Central memory CD8-positive, alpha-beta T cell (primary cell): ENCODE measurements around the gene TMEM273.

ENCODE experiments used
- ATAC-seq: fragments of 150-1000 bp; cut with Tn5 transposase; replicated peaks from 2 replicates; pipeline ENCODE4 v1.10.0; 2022; ENCODE audit warnings: mild to moderate bottlenecking, moderate FRiP score, moderate number of reproducible peaks; ENCODE audit not compliant: poor library complexity, severe bottlenecking; ENCODE audit errors: extremely low read depth
- DNase-seq, 2 donors: peaks; one replicate each; pipeline ENCODE4 v3.0.0; 2021; ENCODE audit warnings: low spot score in 2 of 2
- H3K27ac Mint-ChIP-seq: one replicate; pipeline ENCODE4 v1.8.0; 2022; ENCODE audit warnings: low read depth, mild to moderate bottlenecking, moderate library complexity, mixed read lengths
- H3K27me3 Mint-ChIP-seq: one replicate; pipeline ENCODE4 v1.8.0; 2022; ENCODE audit warnings: mixed read lengths
- H3K36me3 Mint-ChIP-seq: one replicate; pipeline ENCODE4 v1.8.0; 2022; ENCODE audit warnings: mild to moderate bottlenecking, moderate library complexity, mixed read lengths; ENCODE audit not compliant: insufficient read depth
- H3K4me1 Mint-ChIP-seq: one replicate; pipeline ENCODE4 v1.8.0; 2022; ENCODE audit warnings: mixed read lengths
- H3K4me3 Mint-ChIP-seq: one replicate; pipeline ENCODE4 v1.8.0; 2022; ENCODE audit warnings: mild to moderate bottlenecking, moderate library complexity, mixed read lengths
- H3K9me3 Mint-ChIP-seq: one replicate; pipeline ENCODE4 v1.8.0; 2022; ENCODE audit warnings: mixed read lengths

TMEM273 gene

GRCh38 chr10:49109669-49110340 is 78.4 kb downstream of the TMEM273 start:
- H3K9me3 Mint-ChIP-seq = no peaks in the 10 kb centered on the region
- no peaks in the 10 kb centered on the region for H3K4me1 Mint-ChIP-seq
- peaks cover 27% of the 10 kb centered on the region for H3K27me3 Mint-ChIP-seq
- H3K36me3 Mint-ChIP-seq = no peaks in the 10 kb centered on the region
- H3K27ac Mint-ChIP-seq = no peak overlapping the region
- H3K4me3 Mint-ChIP-seq = no peak overlapping the region
- ATAC-seq (no peak), DNase-seq (no peak)

GRCh38 chr10:49108656-49109055 is 79.5 kb downstream of the TMEM273 start:
- Mint-ChIP-seq H3K27ac (no peak overlapping the region), H3K9me3 (no peaks in the 10 kb centered on the region), H3K4me3 (no peak overlapping the region), H3K27me3 (peaks cover 35% of the 10 kb centered on the region), H3K36me3 (no peaks in the 10 kb centered on the region), H3K4me1 (no peaks in the 10 kb centered on the region)
- DNase-seq (no peak), ATAC-seq (no peak)

DNA sequence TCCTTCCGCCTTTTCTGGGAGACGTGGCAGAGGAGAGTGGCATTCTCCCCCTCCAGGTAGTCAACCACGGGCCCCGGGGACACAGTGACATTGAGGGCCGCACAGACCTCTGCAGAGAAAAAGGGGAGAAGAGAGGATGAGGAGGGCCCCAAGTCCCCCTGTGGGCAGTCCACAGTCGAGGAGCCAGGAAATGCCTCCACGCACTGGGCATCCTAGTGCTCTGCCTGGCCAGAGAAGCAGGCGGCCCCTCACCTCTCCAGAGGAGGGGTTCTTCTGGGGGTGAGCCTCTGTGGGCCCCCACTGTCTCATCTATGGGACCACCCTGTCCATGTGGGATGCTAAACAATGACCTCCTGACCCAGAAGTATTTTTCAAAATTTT is 80.3 kb downstream of the TMEM273 start:
- Mint-ChIP-seq H3K36me3 (no peaks in the 10 kb centered on the region), H3K4me3 (no peak overlapping the region), H3K4me1 (no peaks in the 10 kb centered on the region), H3K27me3 (peaks cover 35% of the 10 kb centered on the region), H3K27ac (no peak overlapping the region), H3K9me3 (no peaks in the 10 kb centered on the region)
- no peak for ATAC-seq
- DNase-seq = no peak

DNA sequence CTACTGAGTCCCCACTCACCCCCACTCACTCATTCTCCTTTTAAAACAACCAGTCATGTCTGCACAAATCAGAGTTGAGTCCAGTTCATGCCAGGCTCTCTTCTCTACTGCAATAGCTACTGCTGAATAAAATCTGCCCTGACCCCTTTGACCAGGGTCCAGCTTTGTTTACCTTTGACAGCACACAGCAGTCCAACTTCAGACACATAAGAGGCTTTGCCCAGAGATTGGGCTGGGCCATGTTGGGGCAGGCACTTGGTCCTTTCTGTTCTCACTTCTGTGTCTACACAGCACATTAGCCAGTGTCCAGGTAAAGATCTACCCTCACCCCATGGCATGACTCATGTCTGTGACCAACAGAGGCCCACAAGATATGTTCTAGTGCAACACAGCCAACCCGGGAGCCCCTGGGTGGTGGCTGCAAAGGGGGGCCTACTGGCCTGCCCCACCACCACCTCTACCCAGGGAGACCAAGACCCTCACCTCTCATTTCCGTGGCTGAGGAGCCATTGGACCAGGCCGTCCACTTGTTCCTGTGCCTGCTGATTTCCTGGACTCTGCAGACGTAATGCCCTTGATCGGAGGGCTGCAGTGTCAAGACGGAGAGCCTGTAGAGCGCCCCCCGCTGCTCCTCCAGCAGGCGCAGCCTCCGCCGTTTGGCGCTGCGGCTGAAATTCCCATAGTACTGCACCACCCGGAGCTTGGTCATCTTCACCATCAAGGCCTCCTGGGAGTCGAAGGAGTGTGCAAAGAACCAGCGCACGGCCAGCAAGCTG is 80.9 kb downstream of the TMEM273 start:
- H3K9me3 Mint-ChIP-seq = no peaks in the 10 kb centered on the region
- peaks cover 37% of the 10 kb centered on the region for H3K27me3 Mint-ChIP-seq
- no peaks in the 10 kb centered on the region for H3K4me1 Mint-ChIP-seq
- ATAC-seq (no peak), DNase-seq (no peak)
- H3K36me3 Mint-ChIP-seq = no peaks in the 10 kb centered on the region
- no peak overlapping the region for H3K27ac Mint-ChIP-seq
- H3K4me3 Mint-ChIP-seq = no peak overlapping the region

DNA sequence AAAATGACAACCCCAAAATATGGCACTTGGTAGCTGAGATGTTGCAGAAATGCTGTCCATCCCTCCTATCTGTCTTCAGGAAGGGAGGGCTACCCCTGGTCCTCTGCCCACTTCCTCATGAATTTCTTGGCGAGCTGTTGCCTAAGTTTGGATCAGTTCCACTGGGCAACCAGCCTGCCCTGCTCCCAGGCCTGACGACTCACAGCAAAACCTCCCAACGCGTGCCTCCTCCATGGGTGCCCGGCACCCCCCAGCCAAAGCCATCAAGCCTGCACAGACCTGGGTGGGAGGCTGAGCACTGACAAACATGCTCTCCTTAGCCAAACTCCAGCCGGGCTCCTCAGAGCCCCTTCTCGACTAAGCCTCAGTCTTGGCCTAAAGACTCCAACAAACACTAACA is 81.7 kb downstream of the TMEM273 start:
- Mint-ChIP-seq H3K36me3 (no peaks in the 10 kb centered on the region), H3K4me1 (no peaks in the 10 kb centered on the region), H3K27ac (no peak overlapping the region), H3K4me3 (no peak overlapping the region), H3K27me3 (peaks cover 40% of the 10 kb centered on the region), H3K9me3 (no peaks in the 10 kb centered on the region)
- ATAC-seq (no peak), DNase-seq (no peak)

- no peak for ATAC-seq
- peak overlapping the region; percentile 23 for H3K27ac Mint-ChIP-seq
- DNase-seq = no peak
- no peaks in the 10 kb centered on the region for H3K4me1 Mint-ChIP-seq
- no peaks in the 10 kb centered on the region for H3K36me3 Mint-ChIP-seq
- peaks cover 35% of the 10 kb centered on the region for H3K27me3 Mint-ChIP-seq
- no peak overlapping the region for H3K4me3 Mint-ChIP-seq
- no peaks in the 10 kb centered on the region for H3K9me3 Mint-ChIP-seq
Measured at GRCh38 chr10:49105076-49105475, 83.1 kb downstream of the TMEM273 start.
